Epithelial cell of esophagus (primary cell): Measurements from ENCODE around the gene HIRA.

Experiments used
- DNase-seq: peaks from one replicate; pipeline ENCODE4 v3.0.0; 2010; ENCODE audit warnings: low read depth
- H3K4me3 ChIP-seq: 2 replicates; pipeline ENCODE4 v1.5.1; 2011; ENCODE audit warnings: mild to moderate bottlenecking, low read length, control low read depth
- TF ChIP-seq, protein P1 (sequence below): IDR thresholded peaks from 2 replicates; pipeline ENCODE4 v1.5.1; 2011; ENCODE audit warnings: low read depth, mild to moderate bottlenecking, low read length, control low read depth, inconsistent platforms; ENCODE audit not compliant: insufficient read depth; ENCODE audit errors: missing control alignments

HIRA gene

DNA sequence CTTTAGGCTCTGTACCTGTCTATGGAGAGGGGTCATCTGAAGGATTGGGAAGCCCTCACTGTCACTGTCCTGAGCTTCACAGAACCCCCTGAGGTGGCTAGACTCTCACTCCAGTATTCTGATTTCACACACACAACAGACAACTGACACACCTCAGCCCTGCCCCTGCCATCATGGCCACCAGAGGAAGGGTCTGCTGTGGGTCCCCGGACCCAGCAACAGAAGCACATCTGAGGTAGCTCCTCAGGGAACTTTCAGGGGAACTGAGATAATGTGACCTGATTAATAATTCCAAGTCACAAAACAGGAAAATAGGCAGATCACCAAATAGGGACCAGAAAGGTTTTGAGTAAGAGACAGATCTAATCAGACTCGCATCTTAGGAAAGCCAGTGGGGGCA, 23.5 kb upstream of the HIRA start:
- no peak for DNase-seq
- TF ChIP-seq, protein P1, sequence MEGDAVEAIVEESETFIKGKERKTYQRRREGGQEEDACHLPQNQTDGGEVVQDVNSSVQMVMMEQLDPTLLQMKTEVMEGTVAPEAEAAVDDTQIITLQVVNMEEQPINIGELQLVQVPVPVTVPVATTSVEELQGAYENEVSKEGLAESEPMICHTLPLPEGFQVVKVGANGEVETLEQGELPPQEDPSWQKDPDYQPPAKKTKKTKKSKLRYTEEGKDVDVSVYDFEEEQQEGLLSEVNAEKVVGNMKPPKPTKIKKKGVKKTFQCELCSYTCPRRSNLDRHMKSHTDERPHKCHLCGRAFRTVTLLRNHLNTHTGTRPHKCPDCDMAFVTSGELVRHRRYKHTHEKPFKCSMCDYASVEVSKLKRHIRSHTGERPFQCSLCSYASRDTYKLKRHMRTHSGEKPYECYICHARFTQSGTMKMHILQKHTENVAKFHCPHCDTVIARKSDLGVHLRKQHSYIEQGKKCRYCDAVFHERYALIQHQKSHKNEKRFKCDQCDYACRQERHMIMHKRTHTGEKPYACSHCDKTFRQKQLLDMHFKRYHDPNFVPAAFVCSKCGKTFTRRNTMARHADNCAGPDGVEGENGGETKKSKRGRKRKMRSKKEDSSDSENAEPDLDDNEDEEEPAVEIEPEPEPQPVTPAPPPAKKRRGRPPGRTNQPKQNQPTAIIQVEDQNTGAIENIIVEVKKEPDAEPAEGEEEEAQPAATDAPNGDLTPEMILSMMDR: no peak
- H3K4me3 ChIP-seq: no peak overlapping the region

- TF ChIP-seq, protein P1: no peak
- DNase-seq: no peak
- H3K4me3 ChIP-seq: no peak overlapping the region
Measured at GRCh38 chr22:19454156-19454555, 22.6 kb upstream of the HIRA start.

DNA sequence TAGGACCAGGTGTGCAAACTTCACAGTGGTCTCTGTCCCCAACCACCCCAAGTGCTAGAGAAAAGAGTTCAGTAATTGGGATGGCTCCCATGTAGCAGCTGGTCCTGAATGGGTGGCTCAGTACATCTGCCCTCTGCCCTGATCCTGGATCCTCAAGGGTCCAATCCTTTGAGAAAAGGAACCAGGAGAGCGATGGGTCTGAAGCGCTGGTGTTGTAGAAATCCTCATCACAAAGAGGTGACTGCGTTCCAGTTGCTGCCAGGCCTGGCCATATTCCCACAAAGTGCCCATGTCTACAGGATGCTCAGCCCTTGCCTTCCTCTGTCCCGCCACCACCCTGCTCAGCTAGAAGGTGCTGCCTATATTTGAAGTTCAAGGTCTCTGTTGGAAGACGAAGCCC, 22.2 kb upstream of the HIRA start:
- TF ChIP-seq, protein P1: no peak

DNA sequence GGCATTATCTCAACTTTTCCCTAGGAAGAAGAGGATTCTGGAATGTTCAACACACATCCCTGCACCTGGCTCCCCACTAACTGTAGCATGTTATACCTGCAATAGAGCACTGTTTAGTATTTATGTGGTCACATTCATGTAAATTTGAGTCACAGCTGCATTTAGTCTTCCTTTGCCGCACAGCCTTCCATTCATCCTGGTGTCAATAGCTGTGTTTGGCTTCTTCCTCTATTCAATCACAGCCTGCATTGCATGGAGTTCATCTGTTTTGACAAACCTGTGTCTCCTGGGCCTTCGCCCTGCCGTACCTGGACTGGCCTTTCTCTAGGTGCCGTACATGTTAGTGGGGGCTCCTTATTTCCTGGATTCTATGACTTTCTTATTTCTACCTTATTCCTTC, 20.0 kb upstream of the HIRA start:
- no peak overlapping the region for H3K4me3 ChIP-seq
- TF ChIP-seq, protein P1: no peak
- no peak for DNase-seq

More for the DNA sequence above, 22.2 kb upstream of the HIRA start:
- no peak overlapping the region for H3K4me3 ChIP-seq
- no peak for DNase-seq

GRCh38 chr22:19450363-19451175, 19.0 kb upstream of the HIRA start:
- no peak overlapping the region for H3K4me3 ChIP-seq
- DNase-seq: no peak
- TF ChIP-seq, protein P1: no peak

DNA sequence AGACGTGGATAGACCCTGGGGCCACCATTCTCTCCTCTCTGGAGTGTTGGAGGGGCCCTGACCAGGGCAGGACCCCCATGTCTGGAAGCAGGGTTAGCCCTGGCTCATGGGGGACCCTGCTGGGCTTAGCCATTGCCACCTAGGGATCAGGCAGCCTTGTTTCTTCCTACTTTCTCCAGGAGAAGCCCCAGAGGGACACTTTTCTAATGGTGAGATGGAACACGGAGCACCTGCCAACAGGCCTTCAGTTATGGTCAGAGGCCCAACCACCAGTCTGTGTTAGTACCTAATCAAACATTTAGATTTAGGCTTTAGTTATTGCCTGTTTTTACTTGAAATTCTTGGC, 17.9 kb upstream of the HIRA start:
- TF ChIP-seq, protein P1: no peak
- DNase-seq: no peak
- H3K4me3 ChIP-seq: no peak overlapping the region

GRCh38 chr22:19448739-19449421, 17.3 kb upstream of the HIRA start:
- TF ChIP-seq, protein P1: no peak
- peak; percentile 9 for DNase-seq
- no peak overlapping the region for H3K4me3 ChIP-seq
